ENCODE measurements around the gene PDE4D.

GRCh38 chr5:59198365-59198764 is 695.2 kb downstream of the PDE4D start:
- no peak for TF ChIP-seq CTCF (IDR thresholded peaks at IDR 0.05)
- no peak for TF ChIP-seq POLR2A (IDR thresholded peaks at IDR 0.05)
- no peak for TF ChIP-seq EP300 (IDR thresholded peaks at IDR 0.05)

All from tibial nerve (tissue), 4 donors.